Neuronal stem cell (in vitro differentiated cells): ENCODE results near the gene GLRX.
"Not testable (repeated sequence)": the region's sequence is repeated elsewhere in the genome, so short reads cannot be mapped to it uniquely, and the experiment has no call there.

Experiments
- DNase-seq: peaks from one replicate; pipeline ENCODE4 v3.0.0-alpha.2; 2013; ENCODE audit warnings: low spot score
- H2AFZ ChIP-seq: one replicate; pipeline ENCODE4 v1.6.1; 2013; ENCODE audit warnings: mild to moderate bottlenecking, low read length, inconsistent platforms
- H2AK5ac ChIP-seq: 2 replicates; pipeline ENCODE4 v1.6.1; 2013; ENCODE audit warnings: low read depth, mild to moderate bottlenecking, inconsistent platforms, low read length, moderate library complexity, mixed read lengths
- H2BK120ac ChIP-seq: 2 replicates; pipeline ENCODE4 v1.6.1; 2013; ENCODE audit warnings: low read depth, mild to moderate bottlenecking, inconsistent platforms, low read length, moderate library complexity, mixed read lengths
- H2BK12ac ChIP-seq: one replicate; pipeline ENCODE4 v1.6.1; 2013; ENCODE audit warnings: low read length, inconsistent platforms
- H2BK15ac ChIP-seq: 2 replicates; pipeline ENCODE4 v1.6.1; 2013; ENCODE audit warnings: mild to moderate bottlenecking, low read length, inconsistent platforms, mixed read lengths
- H2BK5ac ChIP-seq: one replicate; pipeline ENCODE4 v1.6.1; 2013; ENCODE audit warnings: inconsistent platforms, mild to moderate bottlenecking, low read length, moderate library complexity
- H3K14ac ChIP-seq: one replicate; pipeline ENCODE4 v1.6.1; 2013; ENCODE audit warnings: low read length, inconsistent platforms
- H3K18ac ChIP-seq: 2 replicates; pipeline ENCODE4 v1.6.1; 2013; ENCODE audit warnings: low read length, inconsistent platforms
- H3K23ac ChIP-seq: 2 replicates; pipeline ENCODE4 v1.6.1; 2013; ENCODE audit warnings: low read depth, mild to moderate bottlenecking, mixed read lengths, low read length, inconsistent platforms; ENCODE audit not compliant: poor library complexity
- H3K27ac ChIP-seq: replicated peaks from 3 replicates; pipeline ENCODE4 v1.5.1; 2013; ENCODE audit warnings: low read length, inconsistent platforms
- H3K27me3 ChIP-seq, 3 experiments: 2 replicates each; pipeline ENCODE4 v1.6.1; 2013; ENCODE audit warnings: low read length in 3 of 3, mild to moderate bottlenecking in 2 of 3, inconsistent platforms in 1 of 3, low read depth in 1 of 3, mixed read lengths in 1 of 3, moderate library complexity in 1 of 3; ENCODE audit not compliant: control insufficient read depth in 3 of 3, insufficient read depth in 3 of 3
- H3K36me3 ChIP-seq, 2 donors: replicated peaks in 1 of 2; 2 replicates each; pipeline ENCODE4 v1.6.1; 2013; ENCODE audit warnings: low read length in 2 of 2; ENCODE audit not compliant: control insufficient read depth in 2 of 2, insufficient read depth in 2 of 2
- H3K4ac ChIP-seq: 2 replicates; pipeline ENCODE4 v1.6.1; 2013; ENCODE audit warnings: inconsistent platforms, mild to moderate bottlenecking, low read length, moderate library complexity
- H3K4me1 ChIP-seq, 2 donors: 1 replicate in 1 of 2; 2 replicates in 1 of 2; pipeline ENCODE4 v1.6.1; 2013; ENCODE audit warnings: low read length in 2 of 2, low read depth in 1 of 2; ENCODE audit not compliant: control insufficient read depth in 2 of 2, insufficient read depth in 1 of 2
- H3K4me2 ChIP-seq: one replicate; pipeline ENCODE4 v1.6.1; 2013; ENCODE audit warnings: mild to moderate bottlenecking, low read length, inconsistent platforms; ENCODE audit not compliant: insufficient read depth, poor library complexity, severe bottlenecking
- H3K4me3 ChIP-seq, 2 donors: 2 replicates each; pipeline ENCODE4 v1.5.1; 2013; ENCODE audit warnings: low read length in 2 of 2, mild to moderate bottlenecking in 2 of 2, inconsistent platforms in 1 of 2, moderate library complexity in 1 of 2
- H3K79me1 ChIP-seq: one replicate; pipeline ENCODE4 v1.6.1; 2013; ENCODE audit warnings: low read depth, mild to moderate bottlenecking, inconsistent platforms, low read length, moderate library complexity
- H3K9ac ChIP-seq: one replicate; pipeline ENCODE4 v1.6.1; 2013; ENCODE audit warnings: mild to moderate bottlenecking, low read depth, low read length, inconsistent platforms; ENCODE audit not compliant: poor library complexity
- H3K9me3 ChIP-seq, 2 donors: replicated peaks in 1 of 2; 2 replicates each; pipeline versions ENCODE3 to v1.6.1; 2013; ENCODE audit warnings: low read length in 2 of 2, mild to moderate bottlenecking in 2 of 2, inconsistent platforms in 1 of 2, low read depth in 1 of 2, mixed read lengths in 1 of 2, moderate library complexity in 1 of 2; ENCODE audit not compliant: control insufficient read depth in 2 of 2, insufficient read depth in 1 of 2
- H4K8ac ChIP-seq: one replicate; pipeline ENCODE4 v1.6.1; 2013; ENCODE audit warnings: low read depth, mild to moderate bottlenecking, inconsistent platforms, low read length, moderate library complexity
- H4K91ac ChIP-seq: one replicate; pipeline ENCODE4 v1.6.1; 2013; ENCODE audit warnings: low read length, low read depth, mild to moderate bottlenecking, inconsistent platforms; ENCODE audit not compliant: poor library complexity
- WGBS, 2 donors: extraction: QIAGEN DNeasy Blood & Tissue Kit; methylation state at CpG; one replicate each; pipeline ENCODE4 v1.1.7; 2013; ENCODE audit warnings: missing lambda C conversion rate in 2 of 2, mixed read lengths in 1 of 2; ENCODE audit not compliant: insufficient read length in 2 of 2, insufficient replicate concordance in 1 of 2; ENCODE audit errors: extremely low coverage in 2 of 2; 5-methylcytosine and 5-hydroxymethylcytosine counted together

The GLRX gene

DNA sequence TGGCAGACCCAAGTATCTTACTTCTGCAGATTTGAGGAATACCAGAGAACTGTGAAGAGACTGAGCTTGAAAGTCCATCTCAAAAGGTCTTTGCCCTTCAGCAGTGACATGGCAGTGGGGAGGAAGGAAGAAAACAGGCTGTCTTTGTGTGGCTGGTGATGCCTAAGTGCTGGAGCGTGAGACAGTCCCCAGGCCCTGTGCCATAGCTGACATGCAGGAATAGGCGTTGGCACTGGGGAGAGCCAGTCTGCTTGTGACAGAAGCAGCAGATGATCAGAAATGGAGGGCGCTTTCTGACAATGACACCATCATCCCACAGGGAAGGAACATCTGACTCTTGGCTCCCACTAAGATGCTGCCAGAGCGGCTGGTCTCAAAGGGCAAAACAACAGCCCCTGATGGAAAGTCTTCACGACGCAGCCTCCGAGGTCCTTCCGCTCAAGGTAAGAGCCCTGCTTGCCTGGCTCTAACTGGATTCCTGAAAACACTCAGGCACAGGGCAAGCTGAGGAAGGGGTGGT lies 15.5 kb upstream of the GLRX start:
- no peaks in the 10 kb centered on the region for H3K9me3 ChIP-seq
- H2BK5ac ChIP-seq, result no peak overlapping the region
- no peak for DNase-seq
- H2BK15ac ChIP-seq, result no peak overlapping the region
- no peak overlapping the region for H2BK120ac ChIP-seq
- no peak overlapping the region for H3K9ac ChIP-seq
- H4K8ac ChIP-seq, result no peak overlapping the region
- no peaks in the 10 kb centered on the region for H3K79me1 ChIP-seq
- H2BK12ac ChIP-seq, result no peak overlapping the region
- no peak overlapping the region for H3K23ac ChIP-seq
- H3K36me3 ChIP-seq, result no peaks in the 10 kb centered on the region
- H2AK5ac ChIP-seq, result no peak overlapping the region
- no peak overlapping the region for H3K27ac ChIP-seq
- H3K4ac ChIP-seq, result no peak overlapping the region
- no peak overlapping the region for H3K4me3 ChIP-seq
- H2AFZ ChIP-seq, result no peak overlapping the region
- WGBS, 2 donors, result no CpG with 5 or more reads among the region's 8 CpGs
- H3K27me3 ChIP-seq, result peaks cover 0 to 6% (median 0%) of the 10 kb centered on the region in 3 experiments
- peak overlapping the region; percentile 27 for H3K18ac ChIP-seq
- no peaks in the 10 kb centered on the region for H3K4me1 ChIP-seq
- no peak overlapping the region for H3K4me2 ChIP-seq
- no peak overlapping the region for H4K91ac ChIP-seq
- H3K14ac ChIP-seq, result no peak overlapping the region

DNA sequence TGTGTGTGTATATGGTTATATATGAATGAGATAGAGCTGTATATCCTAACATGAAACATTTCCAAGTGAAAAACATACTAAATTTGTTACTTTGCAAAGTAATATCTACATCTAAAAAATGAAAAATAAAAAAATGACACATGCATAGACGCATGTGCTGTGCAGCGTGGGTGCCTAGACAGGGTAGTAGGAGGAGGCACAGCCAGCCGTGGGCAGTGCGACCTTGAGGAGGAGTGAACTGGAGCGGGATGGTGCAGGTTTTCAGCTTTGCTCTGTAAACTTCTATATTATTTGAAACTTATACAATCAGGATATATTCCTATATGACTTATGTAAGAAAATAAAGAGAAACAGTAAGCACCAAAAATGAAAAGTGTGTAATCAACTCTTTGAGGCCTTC lies 15.0 kb upstream of the GLRX start:
- H3K79me1 ChIP-seq, result no peaks in the 10 kb centered on the region
- H3K36me3 ChIP-seq, result no peaks in the 10 kb centered on the region
- H3K23ac ChIP-seq, result no peak overlapping the region
- peaks cover 0 to 6% (median 0%) of the 10 kb centered on the region in 3 experiments for H3K27me3 ChIP-seq
- no peak overlapping the region for H2BK12ac ChIP-seq
- H3K4ac ChIP-seq, result no peak overlapping the region
- no peak overlapping the region for H2BK15ac ChIP-seq
- no peaks in the 10 kb centered on the region for H3K4me1 ChIP-seq
- H4K91ac ChIP-seq, result no peak overlapping the region
- no peak overlapping the region for H2AK5ac ChIP-seq
- no peak overlapping the region for H3K4me2 ChIP-seq
- no peak for DNase-seq
- WGBS, 2 donors, result no CpG with 5 or more reads among the region's 5 CpGs
- no peak overlapping the region for H2BK120ac ChIP-seq
- no peak overlapping the region for H3K14ac ChIP-seq
- no peaks in the 10 kb centered on the region for H3K9me3 ChIP-seq
- H4K8ac ChIP-seq, result no peak overlapping the region
- no peak overlapping the region for H3K27ac ChIP-seq
- H3K4me3 ChIP-seq, result no peak overlapping the region
- no peak overlapping the region for H3K18ac ChIP-seq
- no peak overlapping the region for H2AFZ ChIP-seq
- no peak overlapping the region for H3K9ac ChIP-seq
- H2BK5ac ChIP-seq, result no peak overlapping the region

DNA sequence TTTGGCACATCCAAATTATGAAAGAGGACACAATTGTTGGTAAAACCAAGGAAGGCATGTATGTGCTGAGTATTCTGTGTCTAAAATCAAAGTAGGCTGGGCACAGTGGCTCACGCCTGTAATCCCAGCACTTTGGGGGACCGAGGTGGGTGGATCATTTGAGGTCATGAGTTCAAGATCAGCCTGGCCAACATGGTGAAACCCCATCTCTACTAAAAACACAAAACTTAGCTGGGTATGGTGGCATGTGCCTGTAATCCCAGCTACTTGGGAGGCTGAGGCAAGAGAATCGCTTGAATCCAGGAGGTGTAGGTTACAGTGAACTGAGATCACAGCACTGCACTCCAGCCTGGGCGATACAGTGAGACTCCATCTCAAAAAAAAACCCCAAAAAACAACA lies 14.4 kb upstream of the GLRX start:
- not testable (repeated sequence) for H3K23ac ChIP-seq, H2BK120ac ChIP-seq, H2BK15ac ChIP-seq, H4K91ac ChIP-seq, H3K18ac ChIP-seq, H2BK5ac ChIP-seq, H3K14ac ChIP-seq, H2AK5ac ChIP-seq, H2AFZ ChIP-seq, H3K4ac ChIP-seq, H3K4me1 ChIP-seq, H3K4me2 ChIP-seq, DNase-seq, H3K4me3 ChIP-seq, H4K8ac ChIP-seq, H3K27ac ChIP-seq, H3K36me3 ChIP-seq, H3K9me3 ChIP-seq, H2BK12ac ChIP-seq, H3K9ac ChIP-seq, H3K27me3 ChIP-seq, H3K79me1 ChIP-seq
- WGBS, 2 donors, result no CpG with 5 or more reads among the region's 4 CpGs

DNA sequence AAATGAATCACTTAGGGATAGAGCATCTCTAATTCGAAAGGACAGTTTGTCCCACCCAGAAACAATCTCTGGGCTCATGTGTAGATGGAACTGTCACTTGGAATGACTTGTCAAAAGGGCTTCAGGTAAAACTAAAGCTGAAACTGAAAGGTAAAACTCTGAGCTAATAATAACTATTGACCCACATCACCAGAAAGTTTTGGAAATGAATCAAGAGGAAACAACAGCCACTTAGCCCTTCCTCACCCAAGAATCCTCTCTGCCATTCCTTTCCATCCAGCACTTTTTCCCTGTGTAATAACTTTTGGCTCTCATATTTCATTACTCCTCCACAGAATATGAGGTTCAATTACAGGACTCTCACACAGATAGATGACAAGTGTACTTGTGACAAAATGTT lies 14.0 kb upstream of the GLRX start:
- Histone ChIP-seq H3K4me3 (no peak overlapping the region), H2AK5ac (no peak overlapping the region), H2BK5ac (no peak overlapping the region), H4K91ac (no peak overlapping the region), H3K23ac (no peak overlapping the region), H3K4ac (no peak overlapping the region), H3K27ac (no peak overlapping the region), H2BK15ac (no peak overlapping the region), H3K18ac (no peak overlapping the region), H3K4me2 (no peak overlapping the region), H3K9ac (no peak overlapping the region), H2BK12ac (no peak overlapping the region), H3K27me3 (peaks cover 0 to 6% (median 0%) of the 10 kb centered on the region in 3 experiments), H4K8ac (no peak overlapping the region), H3K79me1 (no peaks in the 10 kb centered on the region), H3K14ac (no peak overlapping the region), H2AFZ (no peak overlapping the region), H3K36me3 (no peaks in the 10 kb centered on the region), H3K4me1 (no peaks in the 10 kb centered on the region), H3K9me3 (no peaks in the 10 kb centered on the region), H2BK120ac (no peak overlapping the region)
- no CpG with 5 or more reads among the region's 1 CpG for WGBS, 2 donors
- DNase-seq, result no peak
